ENCODE measurements around the gene FURIN.
"Not testable (repeated sequence)": the region's sequence is repeated elsewhere in the genome, so short reads cannot be mapped to it uniquely, and the experiment has no call there.

Gene FURIN

GRCh38 chr15:90869601-90870353 lies 1.4 kb downstream of the FURIN start:
- DNase-seq (ENCODE audit: low read depth in 2 of 3, low spot score in 1 of 3): peak in 2 of 3 donors; percentile 67 to 76

GRCh38 chr15:90870354-90871138 lies 2.2 kb downstream of the FURIN start:
- DNase-seq (ENCODE audit: low read depth in 2 of 3, low spot score in 1 of 3): no peak

DNA sequence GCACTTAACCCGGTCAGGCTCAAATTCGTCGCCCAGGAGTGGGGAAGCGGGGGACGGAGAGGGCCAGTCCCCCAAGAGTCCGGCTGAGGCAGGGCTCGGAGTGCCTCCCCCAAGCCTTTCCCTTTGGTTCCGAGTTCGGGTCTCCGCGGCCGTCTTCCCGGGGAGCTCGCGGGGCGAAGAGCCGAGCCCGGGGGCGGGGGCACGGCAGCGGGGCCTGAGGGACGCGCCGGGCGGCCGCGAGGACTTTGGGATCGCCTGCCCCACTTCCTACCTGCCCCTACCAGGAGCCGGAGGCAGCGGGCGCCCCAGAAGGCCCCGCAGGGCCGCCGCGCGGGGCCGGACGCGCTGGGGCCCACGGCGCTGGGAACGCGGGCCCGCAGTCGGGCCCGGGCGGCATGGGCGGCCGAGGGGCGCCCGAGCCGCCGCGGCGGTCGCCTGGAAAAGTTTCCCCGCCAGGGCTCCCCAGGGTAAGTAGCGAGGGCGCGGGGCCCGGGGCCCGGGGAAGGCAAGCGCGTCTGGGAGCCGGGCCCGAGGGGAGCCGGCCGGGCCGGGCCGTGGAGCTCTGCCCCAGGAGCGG lies 2.8 kb downstream of the FURIN start:
- no peak for DNase-seq (ENCODE audit: low read depth in 2 of 3, low spot score in 1 of 3)

- DNase-seq (ENCODE audit: low read depth in 2 of 3, low spot score in 1 of 3): no peak
These were observed 3.5 kb downstream of the FURIN start for GRCh38 chr15:90871716-90872485.

- DNase-seq (ENCODE audit: low read depth in 2 of 3, low spot score in 1 of 3): peak in 1 of 3 donors; percentile 58
These were observed 4.2 kb downstream of the FURIN start for GRCh38 chr15:90872486-90873184.

- no peak for DNase-seq (ENCODE audit: low read depth in 2 of 3, low spot score in 1 of 3)
These were observed 5.2 kb downstream of the FURIN start for GRCh38 chr15:90873488-90873997.

DNA sequence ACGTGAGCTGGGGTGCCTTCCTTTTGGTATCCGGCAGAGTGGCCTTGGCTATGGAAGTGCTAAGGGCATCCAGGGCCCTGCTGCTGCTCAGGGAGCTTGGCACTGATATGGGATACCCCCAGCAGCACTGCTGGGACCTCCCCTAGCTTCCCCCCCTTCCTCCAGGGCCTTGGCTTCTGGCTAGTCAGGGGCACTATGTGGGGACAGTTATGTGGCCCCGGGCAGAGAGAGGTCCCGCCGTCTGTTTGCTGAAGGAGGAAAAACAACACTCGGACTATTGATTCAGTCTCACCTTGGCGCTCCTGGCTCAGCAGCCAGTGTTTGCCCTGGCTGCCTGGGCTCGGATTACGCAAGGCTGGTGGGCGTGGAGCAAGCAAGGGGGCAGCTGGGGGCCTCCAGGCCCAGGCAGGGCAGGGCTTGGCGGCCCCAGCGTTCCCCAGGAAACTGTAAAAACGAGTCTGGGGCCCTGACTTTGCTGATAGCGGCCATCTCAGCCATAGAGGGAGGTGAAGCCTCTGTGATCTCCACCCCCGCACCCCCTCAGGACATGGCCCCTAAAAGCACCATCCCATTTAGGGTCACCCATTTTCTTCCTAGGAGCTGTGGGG lies 5.7 kb downstream of the FURIN start:
- DNase-seq (ENCODE audit: low read depth in 2 of 3, low spot score in 1 of 3): no peak

- DNase-seq (ENCODE audit: low read depth in 2 of 3, low spot score in 1 of 3): not testable (repeated sequence)
These were observed 6.6 kb downstream of the FURIN start for GRCh38 chr15:90874986-90875385.

GRCh38 chr15:90875549-90875981 lies 7.2 kb downstream of the FURIN start:
- DNase-seq (ENCODE audit: low read depth in 2 of 3, low spot score in 1 of 3): no peak

GRCh38 chr15:90876046-90876445 lies 7.7 kb downstream of the FURIN start:
- DNase-seq (ENCODE audit: low read depth in 2 of 3, low spot score in 1 of 3): no peak

- DNase-seq (ENCODE audit: low read depth in 2 of 3, low spot score in 1 of 3): no peak
These were observed 8.3 kb downstream of the FURIN start for GRCh38 chr15:90876512-90877170.

DNA sequence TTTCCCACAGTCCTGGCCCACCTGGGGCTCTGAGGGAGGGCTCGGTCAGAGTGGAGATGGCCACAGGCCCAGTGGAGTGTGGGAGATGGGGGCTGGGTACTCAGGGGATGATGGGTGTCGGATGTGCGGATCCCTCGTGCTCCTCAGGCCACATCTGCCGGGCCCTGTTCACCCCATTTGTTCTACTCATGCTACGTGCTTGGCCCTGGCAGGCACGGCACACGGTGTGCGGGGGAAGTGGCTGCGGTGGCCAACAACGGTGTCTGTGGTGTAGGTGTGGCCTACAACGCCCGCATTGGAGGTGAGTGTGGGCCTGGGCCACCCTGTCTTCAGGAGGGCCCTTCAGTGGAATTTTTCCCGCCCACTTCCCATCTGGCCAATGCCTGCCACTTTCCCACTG lies 8.9 kb downstream of the FURIN start:
- no peak for DNase-seq (ENCODE audit: low read depth in 2 of 3, low spot score in 1 of 3)

GRCh38 chr15:90877996-90878395 lies 9.6 kb downstream of the FURIN start:
- DNase-seq (ENCODE audit: low read depth in 2 of 3, low spot score in 1 of 3): no peak

GRCh38 chr15:90878660-90879059 lies 10.3 kb downstream of the FURIN start:
- DNase-seq (ENCODE audit: low read depth in 2 of 3, low spot score in 1 of 3): no peak

DNA sequence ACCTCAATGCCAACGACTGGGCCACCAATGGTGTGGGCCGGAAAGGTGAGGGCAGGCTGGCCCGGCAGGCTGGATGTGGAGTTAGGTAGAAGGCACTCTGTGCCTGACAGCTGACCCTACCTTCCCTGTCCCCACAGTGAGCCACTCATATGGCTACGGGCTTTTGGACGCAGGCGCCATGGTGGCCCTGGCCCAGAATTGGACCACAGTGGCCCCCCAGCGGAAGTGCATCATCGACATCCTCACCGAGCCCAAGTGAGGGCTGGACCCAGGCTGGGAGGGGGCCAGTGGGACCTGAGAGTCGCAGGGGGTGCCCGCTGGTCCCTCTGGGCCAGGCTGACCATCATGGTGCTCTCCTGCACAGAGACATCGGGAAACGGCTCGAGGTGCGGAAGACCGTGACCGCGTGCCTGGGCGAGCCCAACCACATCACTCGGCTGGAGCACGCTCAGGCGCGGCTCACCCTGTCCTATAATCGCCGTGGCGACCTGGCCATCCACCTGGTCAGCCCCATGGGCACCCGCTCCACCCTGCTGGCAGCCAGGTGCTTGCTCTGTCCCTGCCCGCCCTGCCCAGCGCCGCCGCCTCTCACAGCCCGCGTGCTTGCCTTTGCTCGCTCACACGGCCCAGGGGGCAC lies 11.5 kb downstream of the FURIN start:
- DNase-seq (ENCODE audit: low read depth in 2 of 3, low spot score in 1 of 3): no peak

- DNase-seq (ENCODE audit: low read depth in 2 of 3, low spot score in 1 of 3): no peak
These were observed 12.2 kb downstream of the FURIN start for GRCh38 chr15:90880381-90881145.

- DNase-seq (ENCODE audit: low read depth in 2 of 3, low spot score in 1 of 3): no peak
These were observed 13.0 kb downstream of the FURIN start for GRCh38 chr15:90881181-90881977.

Data from stimulated activated CD4-positive, alpha-beta T cell treated with anti-CD3 and anti-CD28 coated beads, Interleukin-12 subunit alpha, Interleukin-12 subunit beta, amount 100 ng/mL, for 48 hours (primary cell).